T-cell (primary cell): ENCODE results near the gene CYP27C1. TPM values are rescaled to one million over a fixed set of nuclear protein-coding genes. Genes with fewer than 3 reads are reported as not detected.

Experiments
- ATAC-seq, 4 experiments: fragments of 200-7000 bp in 3 of 4; fragments of 150-1000 bp in 1 of 4; cut with Tn5 transposase; replicated peaks in 1 of 4; 1 replicate in 3 of 4; 2 replicates in 1 of 4; pipeline ENCODE4 v1.10.0; 2021; ENCODE audit warnings: moderate library complexity in 3 of 4, mild to moderate bottlenecking in 2 of 4, moderate number of reproducible peaks in 1 of 4
- CTCF ChIA-PET, 2 donors: fragments of 300-600 bp; sonication (Branson Sonifier 250); formaldehyde crosslinking; loops; one replicate each; lab custom pipeline; 2022; ENCODE audit warnings: antibody characterized with exemption in 2 of 2; lab: Charles Lee
- POLR2A ChIA-PET, 2 donors: fragments of 300-600 bp; sonication (Branson Sonifier 250); formaldehyde crosslinking; loops; one replicate each; lab custom pipeline; 2022; ENCODE audit warnings: antibody characterized with exemption in 2 of 2; lab: Charles Lee
- DNase-seq, 35 experiments: peaks; one replicate each; pipeline versions ENCODE4 v3.0.0 to v3.0.0-alpha.2; 2013 to 2023
- H3K27ac ChIP-seq: one replicate; pipeline ENCODE4 v1.5.1; 2013; ENCODE audit warnings: low read length
- H3K27me3 ChIP-seq, 2 experiments: replicated peaks in 1 of 2; 1 replicate in 1 of 2; 2 replicates in 1 of 2; pipeline versions ENCODE4 v1.6.1 to v1.7.0; 2013; ENCODE audit warnings: low read length in 1 of 2, mixed read lengths in 1 of 2; ENCODE audit not compliant: control insufficient read depth in 2 of 2, insufficient read depth in 2 of 2; ENCODE audit errors: extremely low read depth in 1 of 2
- H3K36me3 ChIP-seq, 2 donors: 1 replicate in 1 of 2; 2 replicates in 1 of 2; pipeline versions ENCODE4 v1.6.1 to v1.7.0; 2013; ENCODE audit warnings: low read length in 1 of 2; ENCODE audit not compliant: control insufficient read depth in 2 of 2, insufficient read depth in 1 of 2; ENCODE audit errors: extremely low read depth in 1 of 2
- H3K4me1 ChIP-seq, 2 experiments: 1 replicate in 1 of 2; 2 replicates in 1 of 2; pipeline versions ENCODE4 v1.6.1 to v1.7.0; 2013; ENCODE audit warnings: low read length in 2 of 2, mixed read lengths in 1 of 2; ENCODE audit not compliant: insufficient read depth in 2 of 2, control insufficient read depth in 1 of 2; ENCODE audit errors: extremely low read depth in 1 of 2
- H3K4me3 ChIP-seq, 2 donors: 1 replicate in 1 of 2; 2 replicates in 1 of 2; pipeline versions ENCODE4 v1.5.1 to v1.7.0; 2013; ENCODE audit warnings: mild to moderate bottlenecking in 2 of 2, low read length in 1 of 2, moderate library complexity in 1 of 2; ENCODE audit not compliant: control insufficient read depth in 1 of 2; ENCODE audit errors: extremely low read depth in 1 of 2
- H3K9me3 ChIP-seq: 2 replicates; pipeline ENCODE4 v1.7.0; 2013
- H3K27ac Mint-ChIP-seq, 2 donors: one replicate each; pipeline ENCODE4 v1.8.0; 2020 to 2021; ENCODE audit warnings: mild to moderate bottlenecking in 2 of 2, mixed read lengths in 2 of 2
- H3K27me3 Mint-ChIP-seq, 2 donors: one replicate each; pipeline ENCODE4 v1.8.0; 2021 to 2022; ENCODE audit warnings: mixed read lengths in 2 of 2
- H3K36me3 Mint-ChIP-seq: one replicate; pipeline ENCODE4 v1.8.0; 2021; ENCODE audit warnings: mixed read lengths
- H3K4me1 Mint-ChIP-seq, 3 donors: one replicate each; pipeline ENCODE4 v1.8.0; 2020 to 2022; ENCODE audit warnings: mixed read lengths in 3 of 3, mild to moderate bottlenecking in 1 of 3
- H3K4me3 Mint-ChIP-seq, 3 donors: one replicate each; pipeline ENCODE4 v1.8.0; 2020 to 2022; ENCODE audit warnings: mild to moderate bottlenecking in 3 of 3, mixed read lengths in 3 of 3, moderate library complexity in 3 of 3
- H3K9me3 Mint-ChIP-seq, 3 donors: one replicate each; pipeline ENCODE4 v1.8.0; 2020 to 2022; ENCODE audit warnings: mixed read lengths in 3 of 3
- WGBS: methylation state at CpG from one replicate; pipeline ENCODE4 v1.1.5; 2013; ENCODE audit warnings: missing lambda C conversion rate; ENCODE audit not compliant: insufficient coverage; 5-methylcytosine and 5-hydroxymethylcytosine counted together
- total RNA-seq, 35 experiments: library from RNA in 6 of 35; stranded (reverse) in 6 of 35; fragments of 120-200 nt in 1 of 35; gene quantifications; one replicate each; pipeline versions ENCODE4 v1.2.1 to v1.2.4 and lab custom pipeline; 2013 to 2026

CYP27C1 gene
- total RNA-seq, 5 donors from 2014 or later (not counting 1 experiment from before 2014, with no cell fraction given): 0.16 TPM; not detected in 4

GRCh38 chr2:127159543-127159942 lies 60.6 kb downstream of the CYP27C1 start:
- POLR2A ChIA-PET: no interaction called here
- H3K9me3 Mint-ChIP-seq: no peaks in the 10 kb centered on the region
- H3K36me3 ChIP-seq: no peaks in the 10 kb centered on the region
- no peak for ATAC-seq
- H3K27ac ChIP-seq: no peak overlapping the region
- peaks cover 0 to 24% of the 10 kb centered on the region in 2 experiments for H3K27me3 ChIP-seq
- no peak for DNase-seq
- no CpG with 5 or more reads among the region's 2 CpGs for WGBS
- H3K36me3 Mint-ChIP-seq: no peaks in the 10 kb centered on the region
- H3K9me3 ChIP-seq: no peaks in the 10 kb centered on the region
- H3K4me1 ChIP-seq: no peaks in the 10 kb centered on the region
- H3K27me3 Mint-ChIP-seq: peaks cover 0 to 1% of the 10 kb centered on the region in 2 donors
- no peaks in the 10 kb centered on the region for H3K4me1 Mint-ChIP-seq
- CTCF ChIA-PET: no interaction called here
- H3K4me3 Mint-ChIP-seq: no peak overlapping the region
- H3K4me3 ChIP-seq: no peak overlapping the region
- no peak overlapping the region for H3K27ac Mint-ChIP-seq

DNA sequence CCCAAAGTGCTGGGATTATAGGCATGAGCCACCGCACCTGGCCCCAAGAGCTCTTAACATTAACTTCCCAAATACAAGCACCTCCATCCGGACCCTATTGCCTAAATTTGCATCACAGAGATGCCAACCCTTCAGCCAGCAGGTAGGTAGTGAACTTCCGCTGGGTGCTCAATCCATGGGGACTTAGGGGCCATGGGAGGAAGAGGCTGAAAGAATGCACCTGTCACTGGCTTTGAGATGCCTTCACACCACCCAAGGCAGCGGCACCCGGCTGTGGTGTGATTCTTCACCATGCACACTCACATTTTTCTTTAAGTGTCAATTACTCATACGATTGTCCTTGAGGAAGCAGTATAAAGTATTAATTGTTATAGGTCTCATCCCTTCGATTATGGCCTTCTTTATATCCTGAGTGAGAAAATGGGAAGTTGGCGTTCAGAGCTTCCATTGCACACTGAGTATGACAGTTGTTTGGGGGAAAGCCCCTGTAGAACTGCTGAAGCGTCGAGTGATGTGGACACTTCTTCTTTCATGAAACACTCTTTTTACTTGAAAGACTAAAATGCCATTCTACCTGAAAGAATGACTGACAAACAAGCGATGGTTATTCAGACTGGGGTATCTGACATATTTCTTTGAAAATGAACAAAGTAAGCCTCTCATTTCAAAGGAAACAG lies 61.3 kb downstream of the CYP27C1 start:
- ATAC-seq (no peak), DNase-seq (no peak)
- POLR2A ChIA-PET: no interaction called here
- Histone ChIP-seq H3K4me1 (no peaks in the 10 kb centered on the region), H3K9me3 (no peaks in the 10 kb centered on the region), H3K27me3 (peaks cover 0 to 28% of the 10 kb centered on the region in 2 experiments), H3K4me3 (no peak overlapping the region), H3K27ac (no peak overlapping the region), H3K36me3 (no peaks in the 10 kb centered on the region)
- Mint-ChIP-seq H3K4me1 (no peaks in the 10 kb centered on the region), H3K36me3 (no peaks in the 10 kb centered on the region), H3K9me3 (no peaks in the 10 kb centered on the region), H3K27ac (no peak overlapping the region), H3K4me3 (no peak overlapping the region), H3K27me3 (peaks cover 0 to 1% of the 10 kb centered on the region in 2 donors)
- CTCF ChIA-PET: no interaction called here
- 100% methylated on average over 1 of the region's 11 CpGs for WGBS

DNA sequence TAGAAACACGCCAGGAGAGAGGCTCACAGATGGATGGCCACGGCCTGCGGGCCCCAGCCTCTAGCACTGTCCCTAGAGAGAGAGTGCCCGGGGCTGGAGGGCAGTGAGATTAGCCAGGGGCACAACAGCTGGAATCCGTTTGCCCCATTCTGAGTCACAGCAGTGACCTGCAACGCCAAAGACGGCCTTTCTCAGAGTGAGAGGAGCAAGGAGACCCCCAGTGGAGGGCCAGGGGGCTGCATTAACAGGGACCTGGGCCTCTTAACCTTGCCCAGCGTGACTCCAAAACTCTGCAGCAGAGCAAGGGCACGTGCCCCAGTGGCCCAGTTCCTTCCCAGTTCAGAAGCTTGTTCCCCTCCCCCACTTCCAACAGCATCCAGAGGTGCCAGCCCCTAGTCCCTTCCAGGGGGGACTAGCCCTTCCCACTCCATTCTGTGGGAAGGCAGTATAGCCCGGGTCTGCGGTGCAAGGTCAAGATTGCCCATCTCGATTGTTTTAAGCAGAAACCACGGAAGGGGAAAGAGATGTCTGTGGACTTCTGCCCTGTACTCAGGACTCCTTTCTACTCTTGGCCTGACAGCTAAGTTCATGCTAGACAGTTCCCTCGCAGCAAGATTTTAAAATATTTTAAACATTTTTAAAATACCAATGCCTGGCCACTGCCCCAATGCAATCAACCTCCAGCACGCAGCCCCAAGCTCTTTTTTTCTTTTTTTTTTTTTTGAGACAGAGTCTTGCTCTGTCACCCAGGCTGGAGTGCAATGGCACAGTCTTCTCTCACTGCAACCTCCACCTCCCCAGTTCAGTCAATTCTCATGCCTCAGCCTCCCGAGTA lies 62.2 kb downstream of the CYP27C1 start:
- H3K4me1 ChIP-seq: no peaks in the 10 kb centered on the region
- H3K4me3 ChIP-seq: no peak overlapping the region
- DNase-seq (no peak), ATAC-seq (no peak)
- CTCF ChIA-PET: interaction anchor here in 1 of 2 donors (0.6 kb wide), 1 partner anchor 136 kb away, joined by 3 read pairs; the partner anchor contains the start of gene ERCC3
- H3K27me3 ChIP-seq: peaks cover 0 to 33% of the 10 kb centered on the region in 2 experiments
- Mint-ChIP-seq H3K27me3 (peaks cover 0 to 1% of the 10 kb centered on the region in 2 donors), H3K4me1 (no peaks in the 10 kb centered on the region), H3K9me3 (no peaks in the 10 kb centered on the region), H3K36me3 (no peaks in the 10 kb centered on the region), H3K4me3 (no peak overlapping the region), H3K27ac (no peak overlapping the region)
- no peaks in the 10 kb centered on the region for H3K36me3 ChIP-seq
- H3K9me3 ChIP-seq: no peaks in the 10 kb centered on the region
- 77% methylated on average over 9 of the region's 16 CpGs for WGBS
- no peak overlapping the region for H3K27ac ChIP-seq
- POLR2A ChIA-PET: no interaction called here

- CTCF ChIA-PET: no interaction called here
- Mint-ChIP-seq H3K9me3 (no peaks in the 10 kb centered on the region), H3K4me1 (no peaks in the 10 kb centered on the region), H3K4me3 (no peak overlapping the region), H3K36me3 (no peaks in the 10 kb centered on the region), H3K27me3 (peaks cover 0 to 1% of the 10 kb centered on the region in 2 donors), H3K27ac (no peak overlapping the region)
- Histone ChIP-seq H3K27ac (no peak overlapping the region), H3K4me3 (no peak overlapping the region), H3K9me3 (no peaks in the 10 kb centered on the region), H3K27me3 (peaks cover 0 to 28% of the 10 kb centered on the region in 2 experiments), H3K4me1 (no peaks in the 10 kb centered on the region), H3K36me3 (no peaks in the 10 kb centered on the region)
- POLR2A ChIA-PET: no interaction called here
- no peak for ATAC-seq
- no CpG with 5 or more reads among the region's 6 CpGs for WGBS
- DNase-seq: no peak
These were observed 63.0 kb downstream of the CYP27C1 start for GRCh38 chr2:127157114-127157513.

GRCh38 chr2:127155947-127156346 lies 64.2 kb downstream of the CYP27C1 start:
- Mint-ChIP-seq H3K36me3 (no peaks in the 10 kb centered on the region), H3K27me3 (no peaks in the 10 kb centered on the region), H3K4me3 (no peak overlapping the region), H3K9me3 (peaks cover 0 to 4% (median 1%) of the 10 kb centered on the region in 3 donors), H3K27ac (no peak overlapping the region), H3K4me1 (no peaks in the 10 kb centered on the region)
- Histone ChIP-seq H3K9me3 (no peaks in the 10 kb centered on the region), H3K27me3 (peaks cover 0 to 23% of the 10 kb centered on the region in 2 experiments), H3K27ac (no peak overlapping the region), H3K4me3 (no peak overlapping the region), H3K4me1 (no peaks in the 10 kb centered on the region), H3K36me3 (no peaks in the 10 kb centered on the region)
- DNase-seq: no peak
- ChIA-PET CTCF (interaction anchor here in 1 of 2 donors (0.7 kb wide), 1 partner anchor 60 kb away, joined by 3 read pairs; no protein-coding TSS in a partner anchor), POLR2A (no interaction called here)
- WGBS: 68% methylated on average over 2 of the region's 2 CpGs
- ATAC-seq: no peak

DNA sequence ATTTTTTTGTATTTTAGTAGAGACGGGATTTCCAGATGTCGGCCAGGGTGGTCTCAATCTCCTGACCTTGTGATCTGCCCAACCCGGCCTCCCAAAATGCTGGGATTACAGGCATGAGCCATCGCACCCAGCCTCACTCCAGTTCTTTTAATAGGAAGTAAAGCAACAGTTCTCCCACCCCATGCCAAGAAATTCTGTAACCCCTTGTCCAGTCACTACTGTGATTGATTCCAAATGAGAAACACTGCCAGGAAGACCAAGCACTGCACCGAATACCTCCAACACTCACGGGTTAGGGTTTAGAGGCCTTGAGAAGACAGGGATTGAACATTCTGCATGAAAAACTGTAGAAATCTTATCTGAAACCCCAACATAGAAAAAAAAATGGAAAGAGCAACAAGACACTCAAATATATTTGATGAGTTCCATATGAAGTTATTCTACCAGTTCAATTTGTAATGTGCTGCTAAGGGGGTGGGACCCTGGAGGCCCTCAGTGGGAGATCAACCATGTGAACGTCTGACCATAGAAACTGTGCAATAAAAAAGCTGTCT lies 65.0 kb downstream of the CYP27C1 start:
- H3K27me3 ChIP-seq: peaks cover 0 to 23% of the 10 kb centered on the region in 2 experiments
- ChIA-PET POLR2A (no interaction called here), CTCF (interaction anchor here in 1 of 2 donors (0.7 kb wide), 1 partner anchor 59 kb away, joined by 3 read pairs; no protein-coding TSS in a partner anchor)
- Mint-ChIP-seq H3K4me1 (no peaks in the 10 kb centered on the region), H3K27ac (no peak overlapping the region), H3K36me3 (no peaks in the 10 kb centered on the region), H3K27me3 (no peaks in the 10 kb centered on the region), H3K9me3 (peaks cover 0 to 4% (median 2%) of the 10 kb centered on the region in 3 donors), H3K4me3 (no peak overlapping the region)
- no peaks in the 10 kb centered on the region for H3K36me3 ChIP-seq
- H3K4me1 ChIP-seq: no peaks in the 10 kb centered on the region
- no peaks in the 10 kb centered on the region for H3K9me3 ChIP-seq
- no peak overlapping the region for H3K27ac ChIP-seq
- 87% methylated on average over 4 of the region's 7 CpGs for WGBS
- DNase-seq (no peak), ATAC-seq (no peak)
- H3K4me3 ChIP-seq: no peak overlapping the region
